CD14-positive monocyte (primary cell): Measurements from ENCODE around the gene KLRB1. TPM values are rescaled to one million over a fixed set of nuclear protein-coding genes. Genes with fewer than 3 reads are reported as not detected.
"Not testable (repeated sequence)": the region's sequence is repeated elsewhere in the genome, so short reads cannot be mapped to it uniquely, and the experiment has no call there.

Source experiments
- DNase-seq, 3 donors: peaks; one replicate each; pipeline ENCODE4 v3.0.0-alpha.2; 2011 to 2022
- H2AFZ ChIP-seq: 2 replicates; pipeline ENCODE4 v1.6.0; 2012; ENCODE audit warnings: mild to moderate bottlenecking, low read depth, low read length, inconsistent platforms; ENCODE audit not compliant: insufficient read depth, poor library complexity, severe bottlenecking
- H3K27ac ChIP-seq, 2 donors: 1 replicate in 1 of 2; 2 replicates in 1 of 2; pipeline ENCODE4 v1.5.1; 2012 to 2013; ENCODE audit warnings: low read length in 2 of 2, control low read depth in 1 of 2, inconsistent platforms in 1 of 2, low read depth in 1 of 2, mild to moderate bottlenecking in 1 of 2
- H3K27me3 ChIP-seq, 2 donors: one replicate each; pipeline versions ENCODE4 v1.6.0 to v1.6.1; 2011 to 2013; ENCODE audit warnings: low read length in 2 of 2; ENCODE audit not compliant: control insufficient read depth in 2 of 2, insufficient read depth in 2 of 2
- H3K36me3 ChIP-seq, 2 donors: replicated peaks in 1 of 2; 1 replicate in 1 of 2; 2 replicates in 1 of 2; pipeline versions ENCODE4 v1.5.1 to v1.6.1; 2012 to 2013; ENCODE audit warnings: low read length in 2 of 2, control low read depth in 1 of 2, inconsistent platforms in 1 of 2, mild to moderate bottlenecking in 1 of 2; ENCODE audit not compliant: insufficient read depth in 2 of 2, control insufficient read depth in 1 of 2
- H3K4me1 ChIP-seq, 2 donors: 1 replicate in 1 of 2; 2 replicates in 1 of 2; pipeline versions ENCODE4 v1.5.1 to v1.6.1; 2012 to 2013; ENCODE audit warnings: low read length in 2 of 2, control low read depth in 1 of 2, inconsistent platforms in 1 of 2, mild to moderate bottlenecking in 1 of 2, moderate library complexity in 1 of 2; ENCODE audit not compliant: insufficient read depth in 2 of 2, control insufficient read depth in 1 of 2
- H3K4me2 ChIP-seq: replicated peaks from 2 replicates; pipeline ENCODE3; 2012; ENCODE audit warnings: low read length, moderate library complexity, mild to moderate bottlenecking; ENCODE audit not compliant: poor library complexity, severe bottlenecking; ENCODE audit errors: extremely low read depth
- H3K4me3 ChIP-seq, 3 experiments: fragments of 200-600 bp in 1 of 3; sonication (generic) in 1 of 3; replicated peaks in 1 of 3; 1 replicate in 2 of 3; 2 replicates in 1 of 3; pipeline ENCODE4 v1.5.1; 2011 to 2013; ENCODE audit warnings: low read length in 3 of 3, mild to moderate bottlenecking in 3 of 3, control low read depth in 2 of 3, low read depth in 2 of 3, inconsistent platforms in 1 of 3, moderate library complexity in 1 of 3
- H3K79me2 ChIP-seq: 2 replicates; pipeline ENCODE4 v1.6.0; 2012; ENCODE audit warnings: mild to moderate bottlenecking, control low read depth, inconsistent platforms, low read length, moderate library complexity; ENCODE audit not compliant: insufficient read depth
- H3K9ac ChIP-seq: 2 replicates; pipeline ENCODE4 v1.6.0; 2017; ENCODE audit warnings: low read length, mild to moderate bottlenecking; ENCODE audit not compliant: insufficient read depth, poor library complexity, severe bottlenecking
- H3K9me3 ChIP-seq, 2 donors: replicated peaks in 1 of 2; 1 replicate in 1 of 2; 2 replicates in 1 of 2; pipeline versions ENCODE4 v1.5.1 to v1.6.1; 2012 to 2013; ENCODE audit warnings: low read length in 2 of 2, control low read depth in 1 of 2; ENCODE audit not compliant: control insufficient read depth in 1 of 2, insufficient read depth in 1 of 2
- H4K20me1 ChIP-seq: 2 replicates; pipeline ENCODE4 v1.6.0; 2012; ENCODE audit warnings: mild to moderate bottlenecking, low read length, control low read depth, moderate library complexity; ENCODE audit not compliant: insufficient read depth
- H3K27ac Mint-ChIP-seq, 7 donors: one replicate each; pipeline ENCODE4 v1.8.0; 2020; ENCODE audit warnings: mild to moderate bottlenecking in 7 of 7, mixed read lengths in 7 of 7, moderate library complexity in 6 of 7, inconsistent platforms in 2 of 7
- H3K27me3 Mint-ChIP-seq, 3 donors: one replicate each; pipeline ENCODE4 v1.8.0; 2021 to 2022; ENCODE audit warnings: low read depth in 3 of 3, mild to moderate bottlenecking in 3 of 3, mixed read lengths in 3 of 3, moderate library complexity in 3 of 3, inconsistent platforms in 1 of 3
- H3K36me3 Mint-ChIP-seq, 2 donors: one replicate each; pipeline ENCODE4 v1.8.0; 2020; ENCODE audit warnings: mixed read lengths in 2 of 2, inconsistent platforms in 1 of 2, mild to moderate bottlenecking in 1 of 2
- H3K4me1 Mint-ChIP-seq: one replicate; pipeline ENCODE4 v1.8.0; 2020; ENCODE audit warnings: mild to moderate bottlenecking, mixed read lengths
- H3K4me3 Mint-ChIP-seq, 2 donors: one replicate each; pipeline ENCODE4 v1.8.0; 2020; ENCODE audit warnings: mild to moderate bottlenecking in 2 of 2, mixed read lengths in 2 of 2, moderate library complexity in 1 of 2
- H3K9me3 Mint-ChIP-seq, 7 donors: one replicate each; pipeline ENCODE4 v1.8.0; 2020 to 2022; ENCODE audit warnings: mixed read lengths in 7 of 7, mild to moderate bottlenecking in 6 of 7, moderate library complexity in 6 of 7, inconsistent platforms in 2 of 7
- WGBS: methylation state at CpG from one replicate; pipeline ENCODE4 v1.1.5; 2013; ENCODE audit warnings: missing lambda C conversion rate; ENCODE audit not compliant: insufficient coverage; 5-methylcytosine and 5-hydroxymethylcytosine counted together
- intact Hi-C, 2 donors: fragments of 100-400 bp; cut with micrococcal nuclease; formaldehyde crosslinking; loops; one replicate each; pipeline versions ENCODE4 v1.15.0 to v1.15.1; 2023
- polyA plus RNA-seq, 3 donors: library from polyadenylated mRNA; depleted of rRNA in 1 of 3; unstranded in 2 of 3; stranded (reverse) in 1 of 3; fragments of 300-500 nt in 2 of 3; fragments of >200 nt in 1 of 3; fragmentation: Illumina TruSeq in 2 of 3; gene quantifications; 1 replicate in 2 of 3; 2 replicates in 1 of 3; pipeline ENCODE4 v1.2.3, GENCODE V29; 2012 to 2021
- TF ChIP-seq, protein P1 (sequence below): fragments of 200-600 bp; IDR thresholded peaks from one replicate; pipeline ENCODE4 v1.8.0; 2022; ENCODE audit warnings: antibody characterized with exemption, mild to moderate bottlenecking

KLRB1 gene
- polyA plus RNA-seq, 3 donors, result 0.28 to 0.29 TPM; not detected in 1

DNA sequence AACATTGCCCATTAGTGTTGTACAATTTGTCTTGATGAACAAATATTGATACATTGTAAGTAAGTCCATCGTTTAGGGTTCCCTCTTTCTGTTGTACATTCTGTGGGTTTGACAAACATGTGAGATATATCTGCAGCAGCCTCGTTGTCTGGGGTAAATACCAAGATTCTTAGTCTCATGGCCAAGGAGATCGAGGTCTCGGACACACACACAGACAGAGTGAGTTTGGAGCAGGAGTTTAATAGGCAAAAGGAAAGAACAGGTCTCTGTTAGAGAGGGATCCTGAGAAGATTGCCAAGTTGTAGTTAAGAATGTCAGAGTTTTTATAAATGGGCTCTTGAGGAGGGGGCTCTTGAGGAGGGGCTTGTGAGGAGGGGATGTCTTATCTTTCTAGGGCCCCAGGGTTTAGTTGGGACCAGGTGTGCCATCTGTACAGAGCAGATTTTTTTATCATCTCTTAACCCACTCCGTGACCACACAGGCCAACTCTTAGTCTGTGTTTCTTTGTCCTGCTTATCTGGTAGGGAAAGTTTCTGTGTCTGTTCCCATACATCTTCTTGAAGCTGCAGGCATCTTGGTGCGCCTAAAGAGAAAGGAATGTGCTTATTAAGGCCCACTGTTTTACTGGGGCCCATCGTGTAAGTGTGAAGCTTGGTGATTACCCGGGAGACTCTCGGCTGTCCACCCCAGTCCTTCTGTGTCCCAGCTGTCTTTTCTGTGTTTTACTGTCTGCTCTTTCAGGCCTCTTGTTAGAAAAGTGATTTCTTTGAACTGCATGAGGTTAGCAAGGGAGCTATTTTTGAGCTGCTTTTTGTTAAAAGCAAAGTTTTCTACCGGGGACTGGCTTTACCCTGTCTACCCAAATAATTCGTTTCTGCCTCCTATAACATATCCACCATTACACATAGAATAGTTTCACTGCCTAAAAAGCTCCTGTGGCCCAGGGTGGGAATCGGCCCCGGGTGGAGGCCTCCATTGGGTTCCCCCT, 39.4 kb upstream of the KLRB1 start:
- H3K4me1 Mint-ChIP-seq, result peaks cover 33% of the 10 kb centered on the region
- peaks cover 4 to 10% (median 7%) of the 10 kb centered on the region in 7 donors for H3K9me3 Mint-ChIP-seq
- peak overlapping the region; percentile 83 to 98 (median 87) for H3K27ac Mint-ChIP-seq
- peak overlapping the region; percentile 61 for H3K9ac ChIP-seq
- peak overlapping the region; percentile 90 for H3K4me2 ChIP-seq
- 57% methylated on average over 7 of the region's 13 CpGs for WGBS
- no peaks in the 10 kb centered on the region for H3K36me3 ChIP-seq
- peak overlapping the region; percentile 88 to 89 for H3K4me3 Mint-ChIP-seq
- peaks cover 5 to 6% of the 10 kb centered on the region in 2 donors for H3K36me3 Mint-ChIP-seq
- H2AFZ ChIP-seq, result peak overlapping the region; percentile 90
- no peaks in the 10 kb centered on the region for H3K9me3 ChIP-seq
- no peaks in the 10 kb centered on the region for H4K20me1 ChIP-seq
- DNase-seq, result no peak
- TF ChIP-seq, protein P1, sequence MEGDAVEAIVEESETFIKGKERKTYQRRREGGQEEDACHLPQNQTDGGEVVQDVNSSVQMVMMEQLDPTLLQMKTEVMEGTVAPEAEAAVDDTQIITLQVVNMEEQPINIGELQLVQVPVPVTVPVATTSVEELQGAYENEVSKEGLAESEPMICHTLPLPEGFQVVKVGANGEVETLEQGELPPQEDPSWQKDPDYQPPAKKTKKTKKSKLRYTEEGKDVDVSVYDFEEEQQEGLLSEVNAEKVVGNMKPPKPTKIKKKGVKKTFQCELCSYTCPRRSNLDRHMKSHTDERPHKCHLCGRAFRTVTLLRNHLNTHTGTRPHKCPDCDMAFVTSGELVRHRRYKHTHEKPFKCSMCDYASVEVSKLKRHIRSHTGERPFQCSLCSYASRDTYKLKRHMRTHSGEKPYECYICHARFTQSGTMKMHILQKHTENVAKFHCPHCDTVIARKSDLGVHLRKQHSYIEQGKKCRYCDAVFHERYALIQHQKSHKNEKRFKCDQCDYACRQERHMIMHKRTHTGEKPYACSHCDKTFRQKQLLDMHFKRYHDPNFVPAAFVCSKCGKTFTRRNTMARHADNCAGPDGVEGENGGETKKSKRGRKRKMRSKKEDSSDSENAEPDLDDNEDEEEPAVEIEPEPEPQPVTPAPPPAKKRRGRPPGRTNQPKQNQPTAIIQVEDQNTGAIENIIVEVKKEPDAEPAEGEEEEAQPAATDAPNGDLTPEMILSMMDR, result no peak
- H3K4me1 ChIP-seq, result peaks cover 22 to 43% of the 10 kb centered on the region in 2 donors
- intact Hi-C loops, result no loop called here
- peaks cover 37% of the 10 kb centered on the region for H3K79me2 ChIP-seq
- H3K4me3 ChIP-seq, result peak overlapping the region; percentile 51 to 84 (median 75)
- no peaks in the 10 kb centered on the region for H3K27me3 ChIP-seq
- H3K27ac ChIP-seq, result peak overlapping the region; percentile 81 to 93
- peaks cover 0 to 2% (median 0%) of the 10 kb centered on the region in 3 donors for H3K27me3 Mint-ChIP-seq

DNA sequence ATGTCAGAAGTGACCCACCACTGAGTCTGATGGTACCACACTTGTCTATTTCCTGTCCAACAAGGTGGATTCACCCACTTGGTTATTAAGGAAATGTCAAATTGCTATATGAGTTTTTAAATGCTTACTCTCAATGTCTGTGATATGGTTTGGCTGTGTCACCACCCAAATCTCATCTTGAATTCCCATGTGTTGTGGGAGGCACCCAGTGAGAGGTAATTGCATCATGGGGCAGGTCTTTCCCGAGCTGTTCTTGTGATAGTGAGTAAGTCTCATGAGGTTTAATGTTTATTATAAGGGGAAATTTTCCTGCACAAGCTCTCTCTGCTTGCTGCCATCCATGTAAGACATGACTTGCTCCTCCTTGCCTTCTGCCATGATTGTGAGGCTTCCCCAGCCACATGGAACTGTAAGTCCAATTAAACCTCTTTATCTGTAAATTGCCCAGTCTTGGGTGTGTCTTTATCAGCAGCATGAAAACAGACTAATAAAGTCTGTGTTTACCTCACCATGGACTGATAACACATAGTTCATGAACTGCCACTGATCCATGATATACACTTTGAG, 37.4 kb upstream of the KLRB1 start:
- H3K4me3 ChIP-seq, H3K27me3 Mint-ChIP-seq, H2AFZ ChIP-seq, H3K36me3 ChIP-seq, H3K9me3 ChIP-seq, H3K36me3 Mint-ChIP-seq, H3K4me2 ChIP-seq, H3K9ac ChIP-seq, H3K27ac ChIP-seq, H3K4me3 Mint-ChIP-seq, H4K20me1 ChIP-seq, H3K27me3 ChIP-seq, intact Hi-C loops, H3K27ac Mint-ChIP-seq: not testable (repeated sequence)
- peak in 1 of 3 donors; percentile 41 for DNase-seq
- Histone ChIP-seq H3K4me1 (peaks cover 11 to 25% of the 10 kb centered on the region in 2 donors), H3K79me2 (peaks cover 19% of the 10 kb centered on the region)
- WGBS, result no CpG with 5 or more reads among the region's 1 CpG
- H3K9me3 Mint-ChIP-seq, result peaks cover 4 to 12% (median 7%) of the 10 kb centered on the region in 7 donors
- H3K4me1 Mint-ChIP-seq, result peaks cover 18% of the 10 kb centered on the region
